ENCODE data around the gene NDUFB6.
"Not testable (repeated sequence)": the region's sequence is repeated elsewhere in the genome, so short reads cannot be mapped to it uniquely, and the experiment has no call there.

NDUFB6 gene

DNA sequence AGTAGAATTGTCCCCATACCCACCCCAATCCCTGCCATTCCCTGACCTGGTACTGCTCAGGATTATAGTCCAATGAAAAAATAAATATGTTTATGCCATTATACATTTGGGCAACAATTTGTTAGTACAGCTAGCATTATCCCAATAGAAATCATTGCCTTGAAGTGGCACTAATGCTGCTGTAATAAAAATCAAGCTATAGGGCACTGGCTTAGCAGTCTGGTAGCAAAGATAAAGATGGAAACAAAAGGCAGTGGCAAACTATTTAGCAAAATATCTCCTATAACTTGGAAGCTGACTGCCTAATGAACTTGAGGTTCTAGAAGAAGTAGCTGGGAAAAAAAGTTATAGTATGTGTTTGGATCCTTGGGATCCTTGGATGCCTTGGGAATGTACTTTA, 18.4 kb downstream of the NDUFB6 start:
- TF ChIP-seq, protein P1, sequence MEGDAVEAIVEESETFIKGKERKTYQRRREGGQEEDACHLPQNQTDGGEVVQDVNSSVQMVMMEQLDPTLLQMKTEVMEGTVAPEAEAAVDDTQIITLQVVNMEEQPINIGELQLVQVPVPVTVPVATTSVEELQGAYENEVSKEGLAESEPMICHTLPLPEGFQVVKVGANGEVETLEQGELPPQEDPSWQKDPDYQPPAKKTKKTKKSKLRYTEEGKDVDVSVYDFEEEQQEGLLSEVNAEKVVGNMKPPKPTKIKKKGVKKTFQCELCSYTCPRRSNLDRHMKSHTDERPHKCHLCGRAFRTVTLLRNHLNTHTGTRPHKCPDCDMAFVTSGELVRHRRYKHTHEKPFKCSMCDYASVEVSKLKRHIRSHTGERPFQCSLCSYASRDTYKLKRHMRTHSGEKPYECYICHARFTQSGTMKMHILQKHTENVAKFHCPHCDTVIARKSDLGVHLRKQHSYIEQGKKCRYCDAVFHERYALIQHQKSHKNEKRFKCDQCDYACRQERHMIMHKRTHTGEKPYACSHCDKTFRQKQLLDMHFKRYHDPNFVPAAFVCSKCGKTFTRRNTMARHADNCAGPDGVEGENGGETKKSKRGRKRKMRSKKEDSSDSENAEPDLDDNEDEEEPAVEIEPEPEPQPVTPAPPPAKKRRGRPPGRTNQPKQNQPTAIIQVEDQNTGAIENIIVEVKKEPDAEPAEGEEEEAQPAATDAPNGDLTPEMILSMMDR (IDR thresholded peaks at IDR 0.05; ENCODE audit: low read depth, low read length) = no peak
- no peak overlapping the region for H3K4me3 ChIP-seq (ENCODE audit: low read depth, low read length)
- in situ Hi-C loops (cut with HindIII; ENCODE audit: low sequenced_read_pairs) = no loop called here
- no peak for DNase-seq (ENCODE audit: low read depth, low spot score)

DNA sequence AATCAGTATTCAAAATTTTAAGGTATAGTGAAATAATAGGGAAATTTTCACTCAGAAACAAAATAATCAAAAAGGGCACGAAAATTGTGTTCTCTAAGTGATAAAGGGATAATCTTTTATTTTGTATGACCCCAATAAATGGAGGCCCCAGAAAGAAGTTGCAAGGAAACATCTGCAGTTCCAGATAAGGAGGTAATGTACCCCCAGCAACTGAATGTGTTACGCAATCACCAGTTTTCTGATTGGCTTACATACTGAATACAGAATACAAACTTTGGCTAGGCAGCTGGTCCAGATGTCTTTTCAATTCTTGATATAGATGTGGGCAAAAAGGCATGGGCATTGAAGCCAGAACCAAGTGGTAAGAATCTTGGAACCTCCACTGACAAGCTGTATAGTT, 18.9 kb downstream of the NDUFB6 start:
- TF ChIP-seq, protein P1 (IDR thresholded peaks at IDR 0.05; ENCODE audit: low read depth, low read length) = no peak
- in situ Hi-C loops (cut with HindIII; ENCODE audit: low sequenced_read_pairs) = no loop called here
- no peak for DNase-seq (ENCODE audit: low read depth, low spot score)
- H3K4me3 ChIP-seq (ENCODE audit: low read depth, low read length) = no peak overlapping the region

DNA sequence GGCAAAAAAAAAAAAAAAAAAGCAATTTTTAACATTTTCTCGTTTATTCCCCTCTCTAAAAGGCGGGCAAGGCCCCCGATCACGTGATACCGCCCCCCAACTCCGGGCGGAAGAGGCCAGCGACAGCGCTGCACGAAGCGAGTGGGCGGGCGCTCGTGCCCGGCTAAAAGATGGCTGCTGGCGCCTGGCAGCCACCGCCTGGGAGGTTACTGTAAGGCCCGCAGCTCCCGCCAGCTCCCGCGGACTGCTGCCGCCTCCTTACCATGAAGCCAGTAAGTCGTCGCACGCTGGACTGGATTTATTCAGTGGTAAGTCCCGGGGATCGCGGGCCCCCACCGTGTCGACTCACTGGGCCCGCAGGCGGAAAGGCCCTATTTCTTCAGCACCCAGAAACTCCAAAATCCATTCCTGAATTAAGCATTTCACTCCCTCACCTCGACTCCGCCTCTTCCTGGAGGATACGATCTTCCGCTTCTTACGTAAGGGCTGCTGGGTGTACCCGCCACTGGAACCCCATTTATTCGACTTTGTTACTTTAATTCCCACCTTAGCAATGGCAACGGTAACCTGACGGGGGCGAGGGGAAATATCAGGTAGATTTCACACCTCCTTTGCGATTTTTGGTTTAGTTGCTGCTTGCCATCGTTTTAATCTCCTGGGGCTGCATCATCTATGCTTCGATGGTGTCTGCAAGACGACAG, 20.6 kb downstream of the NDUFB6 start, which contains the start of the genes SMIM27 and TOPORS:
SMIM27 (plus strand) TSS at position 156 of the 701 bp plus-strand sequence; CDS start at position 264, 108 bp downstream.
TOPORS (minus strand) TSS at position 415 of the 701 bp plus-strand sequence; CDS start at position 265, 150 bp downstream.
- TF ChIP-seq, protein P1 (IDR thresholded peaks at IDR 0.05; ENCODE audit: low read depth, low read length) = no peak
- peak; percentile 94 for DNase-seq (ENCODE audit: low read depth, low spot score)
- in situ Hi-C loops (cut with HindIII; ENCODE audit: low sequenced_read_pairs) = no loop called here
- H3K4me3 ChIP-seq (ENCODE audit: low read depth, low read length) = peak within 1 kb of the TSS; percentile 58

DNA sequence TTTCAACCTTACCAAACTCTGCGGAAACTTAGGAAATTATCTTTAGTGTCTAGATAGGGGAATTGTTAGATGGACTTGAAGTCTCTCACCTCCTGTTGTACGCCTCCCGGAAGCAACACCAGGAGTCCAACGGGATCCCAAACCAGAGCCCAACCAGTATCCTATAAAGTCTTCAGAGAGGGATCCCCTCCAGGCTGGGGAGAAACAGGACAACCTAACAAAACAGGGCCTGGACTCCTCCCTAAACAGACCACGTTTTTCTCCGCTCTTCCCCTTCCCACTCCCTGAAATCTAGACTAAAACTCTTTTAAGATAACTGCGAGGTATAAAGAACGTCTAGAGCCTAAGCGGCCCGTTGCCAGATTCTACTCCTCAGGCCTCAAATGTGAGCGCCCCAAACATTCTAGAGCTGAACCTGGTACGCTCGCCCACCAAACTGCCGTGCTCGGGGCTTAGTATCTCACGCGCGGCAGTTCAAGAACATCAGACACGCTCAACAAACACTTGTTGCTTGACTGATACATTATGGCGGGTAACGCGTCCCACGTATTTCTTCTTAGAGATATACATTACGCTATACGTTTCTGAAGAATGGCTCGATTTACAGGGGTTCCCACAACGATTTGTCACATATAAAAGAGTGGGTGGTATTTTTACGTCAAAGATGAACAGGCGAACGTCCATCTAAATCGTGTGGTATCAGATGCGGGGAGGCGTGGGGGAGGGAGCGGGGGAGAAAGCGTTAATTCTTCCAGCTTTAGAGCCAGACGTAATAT, 21.5 kb downstream of the NDUFB6 start:
- in situ Hi-C loops (cut with HindIII; ENCODE audit: low sequenced_read_pairs) = no loop called here
- TF ChIP-seq, protein P1 (IDR thresholded peaks at IDR 0.05; ENCODE audit: low read depth, low read length) = no peak

DNA sequence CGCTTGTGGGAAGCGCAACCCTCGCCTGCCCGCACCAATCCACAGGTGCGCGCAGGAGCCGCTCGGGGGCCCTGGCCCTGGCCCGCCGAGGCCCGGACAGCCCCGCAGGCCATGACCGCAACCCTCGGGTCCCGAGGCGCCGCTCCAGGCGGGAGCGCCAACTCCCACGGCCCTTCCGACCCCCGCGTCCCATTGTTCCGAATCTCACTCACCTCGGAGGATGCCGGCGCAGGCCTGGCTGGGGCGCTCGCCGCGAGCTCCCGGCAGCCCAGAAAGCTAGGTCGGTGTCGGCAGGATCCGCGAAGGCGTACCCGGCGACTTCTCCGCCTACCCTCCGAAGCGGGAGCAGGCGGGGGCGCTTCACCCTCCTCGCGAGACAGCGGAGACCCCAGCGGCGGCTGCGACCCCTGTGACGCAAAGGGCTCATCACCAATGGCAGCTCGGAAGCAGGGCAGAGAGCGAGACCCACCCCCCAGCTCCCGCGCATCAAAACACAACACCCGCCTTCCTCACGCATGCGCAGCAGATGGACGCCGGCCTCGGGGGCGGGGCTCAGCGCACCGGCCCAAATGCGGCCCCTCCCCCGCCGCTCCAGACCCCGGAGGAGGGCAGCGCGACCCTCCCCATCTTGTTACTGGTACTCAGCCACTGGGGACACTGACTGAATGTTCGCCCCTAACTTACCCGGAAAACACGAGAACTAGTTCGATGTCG, 22.2 kb downstream of the NDUFB6 start:
- peak; percentile 93 for DNase-seq (ENCODE audit: low read depth, low spot score)
- in situ Hi-C loops (cut with HindIII; ENCODE audit: low sequenced_read_pairs) = no loop called here
- H3K4me3 ChIP-seq (ENCODE audit: low read depth, low read length) = peak overlapping the region; percentile 58
- TF ChIP-seq, protein P1 (IDR thresholded peaks at IDR 0.05; ENCODE audit: low read depth, low read length) = peak; percentile 8

More for the DNA sequence above, 21.5 kb downstream of the NDUFB6 start:
- no peak for DNase-seq (ENCODE audit: low read depth, low spot score)
- peak overlapping the region; percentile 58 for H3K4me3 ChIP-seq (ENCODE audit: low read depth, low read length)

DNA sequence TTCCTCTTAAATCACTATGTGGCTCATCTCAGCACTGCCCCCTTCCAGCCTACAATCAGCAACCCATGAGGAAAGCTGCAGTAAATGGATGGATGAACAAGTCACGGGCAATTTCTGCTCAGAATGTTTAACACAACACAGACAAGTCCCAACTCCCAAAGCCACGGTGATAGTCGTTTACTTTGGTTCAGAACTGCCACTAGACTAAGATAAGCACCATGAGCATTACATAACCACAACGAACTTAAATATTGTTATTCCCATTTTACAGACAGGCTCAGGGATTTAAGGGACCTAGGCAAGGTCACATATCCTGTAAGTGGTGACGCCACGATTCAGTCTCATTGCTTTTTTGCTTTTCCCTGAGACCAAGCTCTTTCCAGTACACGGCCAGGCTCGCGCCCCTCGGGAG, 22.8 kb downstream of the NDUFB6 start:
- peak overlapping the region; percentile 58 for H3K4me3 ChIP-seq (ENCODE audit: low read depth, low read length)
- TF ChIP-seq, protein P1 (IDR thresholded peaks at IDR 0.05; ENCODE audit: low read depth, low read length) = peak; percentile 22
- DNase-seq (ENCODE audit: low read depth, low spot score) = peak; percentile 45
- in situ Hi-C loops (cut with HindIII; ENCODE audit: low sequenced_read_pairs) = no loop called here

DNA sequence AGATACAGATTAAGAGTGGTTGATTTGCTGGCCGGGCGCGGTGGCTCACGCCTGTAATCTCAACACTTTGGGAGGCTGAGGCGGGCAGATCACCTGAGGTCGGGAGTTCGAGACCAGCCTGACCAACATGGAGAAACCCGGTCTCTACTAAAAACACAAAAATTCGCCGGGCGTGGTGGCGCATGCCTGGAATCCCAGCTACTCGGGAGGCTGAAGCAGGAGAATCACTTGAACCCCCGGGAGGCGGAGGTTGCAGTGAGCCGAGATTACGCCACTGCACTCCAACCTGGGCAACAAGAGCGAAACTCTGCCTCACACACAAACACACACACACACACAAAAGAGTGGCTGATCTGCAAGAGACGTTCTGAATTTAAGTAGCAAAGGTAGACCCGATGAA, 24.7 kb downstream of the NDUFB6 start:
- H3K4me3 ChIP-seq (ENCODE audit: low read depth, low read length); DNase-seq (ENCODE audit: low read depth, low spot score); in situ Hi-C loops (cut with HindIII; ENCODE audit: low sequenced_read_pairs): not testable (repeated sequence)

Data from astrocyte of the spinal cord (primary cell).